GM12878 (cell line): Measurements from ENCODE around the gene WDFY3. TPM values are rescaled to one million over a fixed set of nuclear protein-coding genes. Genes with fewer than 3 reads are reported as not detected.

Experiments used
- ATAC-seq: fragments of 200-7000 bp; cut with Tn5 transposase; 3 replicates; pipeline ENCODE4 v1.9.1; 2020; ENCODE audit warnings: mild to moderate bottlenecking, moderate library complexity
- BruUV-seq: library from RNA; stranded (reverse); fragments of 400-500 nt; replicated peaks from 2 replicates; lab custom pipeline; 2021; lab: Mats Ljungman, UMichigan
- CTCF ChIA-PET: fragments of 300-600 bp; sonication (Branson Sonifier 250); formaldehyde crosslinking; extraction: SDS; loops from one replicate; lab custom pipeline; 2021; ENCODE audit warnings: inconsistent platforms; lab: Yijun Ruan, JAX
- POLR2A ChIA-PET: fragments of 350-600 bp; formaldehyde crosslinking; extraction: SDS; loops from one replicate; lab custom pipeline; 2021; ENCODE audit warnings: inconsistent platforms; lab: Charles Lee
- RAD21 ChIA-PET: fragments of 300-600 bp; sonication (Branson Sonifier 250); formaldehyde crosslinking; loops from one replicate; lab custom pipeline; 2023; ENCODE audit warnings: antibody characterized with exemption; ENCODE audit not compliant: unreplicated experiment; lab: Charles Lee
- SMC1A ChIA-PET: fragments of 300-600 bp; sonication (Branson Sonifier 250); formaldehyde crosslinking; loops from one replicate; lab custom pipeline; 2023; ENCODE audit not compliant: unreplicated experiment, uncharacterized antibody; lab: Charles Lee
- DNase-seq: peaks from one replicate; pipeline ENCODE4 v3.0.0-alpha.2; 2011; ENCODE audit warnings: low read depth, low spot score
- FAIRE-seq: peaks from 3 replicates; lab custom pipeline; 2011; peaks lifted over from hg19 to GRCh38; lab: Jason Lieb, UNC
- H2AFZ ChIP-seq: 2 replicates; pipeline ENCODE4 v1.6.0; 2011; ENCODE audit warnings: low read depth, low read length, control low read depth; ENCODE audit not compliant: control insufficient read depth
- H3K27ac ChIP-seq: 2 replicates; pipeline ENCODE4 v1.5.1; 2011; ENCODE audit warnings: control low read depth; ENCODE audit not compliant: control insufficient read depth, insufficient read depth
- H3K27me3 ChIP-seq, 2 experiments: replicated peaks in 1 of 2; 2 replicates each; pipeline versions ENCODE4 v1.6.0 to v1.6.1; 2011; ENCODE audit warnings: low read length in 1 of 2; ENCODE audit not compliant: control insufficient read depth in 2 of 2, insufficient read depth in 2 of 2
- H3K36me3 ChIP-seq, 2 experiments: 2 replicates each; pipeline ENCODE4 v1.5.1; 2011; ENCODE audit warnings: low read length in 1 of 2; ENCODE audit not compliant: control insufficient read depth in 2 of 2, insufficient read depth in 2 of 2
- H3K4me1 ChIP-seq: 2 replicates; pipeline ENCODE4 v1.6.1; 2011; ENCODE audit warnings: mild to moderate bottlenecking, low read length, moderate library complexity, mixed read lengths; ENCODE audit not compliant: control insufficient read depth, insufficient read depth
- H3K4me2 ChIP-seq: 2 replicates; pipeline ENCODE4 v1.6.0; 2011; ENCODE audit warnings: control low read depth; ENCODE audit not compliant: control insufficient read depth, insufficient read depth
- H3K4me3 ChIP-seq: fragments of 200-600 bp; sonication (generic); 2 replicates; pipeline ENCODE4 v1.5.1; 2016
- H3K79me2 ChIP-seq: 2 replicates; pipeline ENCODE4 v1.6.0; 2011; ENCODE audit warnings: low read length; ENCODE audit not compliant: control insufficient read depth, insufficient read depth
- H3K9ac ChIP-seq: 2 replicates; pipeline ENCODE4 v1.8.0; 2011; ENCODE audit warnings: low read length, control low read depth, mixed read lengths; ENCODE audit not compliant: control insufficient read depth, insufficient read depth
- H3K9me3 ChIP-seq: replicated peaks from 3 replicates; pipeline ENCODE4 v1.5.1; 2011; ENCODE audit warnings: mild to moderate bottlenecking, low read length; ENCODE audit not compliant: control insufficient read depth, insufficient read depth
- H4K20me1 ChIP-seq: 2 replicates; pipeline ENCODE4 v1.6.0; 2011; ENCODE audit not compliant: control insufficient read depth, insufficient read depth
- EP300 ChIP-seq, 2 experiments: fragments of 150-350 bp in 1 of 2; IDR thresholded peaks; 2 replicates each; pipeline ENCODE4 v1.6.1; 2011 to 2012; ENCODE audit warnings: low read depth in 2 of 2, low read length in 2 of 2, borderline replicate concordance in 1 of 2, improper control_type of control experiment in 1 of 2, inconsistent platforms in 1 of 2; ENCODE audit not compliant: control insufficient read depth in 1 of 2
- GABPA ChIP-seq: IDR thresholded peaks from 2 replicates; pipeline ENCODE4 v1.6.1; 2014; ENCODE audit warnings: antibody characterized with exemption, low read depth, mild to moderate bottlenecking, inconsistent platforms
- MXI1 ChIP-seq: fragments of 150-350 bp; IDR thresholded peaks from 2 replicates; pipeline ENCODE4 v1.6.1; 2011; ENCODE audit warnings: low read depth, mild to moderate bottlenecking, inconsistent platforms, low read length, improper control_type of control experiment
- TBL1XR1 ChIP-seq: IDR thresholded peaks from 2 replicates; pipeline ENCODE4 v1.6.1; 2012; ENCODE audit warnings: low read depth, low read length, improper control_type of control experiment
- in situ Hi-C: fragments of 300-500 bp; cut with MboI; formaldehyde crosslinking; loops from 9 replicates; pipeline ENCODE4 v1.14.3; 2018; ENCODE audit warnings: mixed read lengths
- intact Hi-C: fragments of 100-400 bp; cut with micrococcal nuclease; formaldehyde crosslinking; loops from one replicate; pipeline ENCODE4 v1.14.2; 2022; ENCODE audit not compliant: unreplicated experiment
- polyA plus RNA-seq, 11 experiments: library from polyadenylated mRNA; depleted of rRNA in 4 of 11; unstranded in 6 of 11; stranded (reverse) in 5 of 11; fragments of >200 nt; fragmentation: Nextera tagmentation in 4 of 11; fragmentation: Illumina TruSeq in 1 of 11; extraction: Ambion mirVana in 4 of 11; extraction: Trizol in 1 of 11; gene quantifications; 1 replicate in 1 of 11; 2 replicates in 10 of 11; pipeline versions ENCODE4 v1.2.1 to v1.2.3, GENCODE V29; 2011 to 2016; ENCODE audit warnings: inconsistent platforms in 2 of 11, missing spikeins in 2 of 11, low read depth in 1 of 11
- total RNA-seq, 4 experiments: library from RNA; depleted of rRNA in 3 of 4; stranded (reverse); fragments of >200 nt in 3 of 4; fragmentation: Illumina TruSeq in 1 of 4; extraction: Trizol in 1 of 4; gene quantifications; 2 replicates each; pipeline versions ENCODE4 v1.2.1 to v1.2.3, GENCODE V29; 2013 to 2021
- TF ChIP-seq, protein P1 (sequence below): IDR thresholded peaks from 2 replicates; pipeline ENCODE4 v1.6.1; 2011; ENCODE audit warnings: low read depth, low read length, improper control_type of control experiment, borderline replicate concordance
- TF ChIP-seq, protein P2 (sequence below): fragments of 450-650 bp; IDR thresholded peaks from 2 replicates; pipeline ENCODE4 v1.6.1; 2018; ENCODE audit warnings: mild to moderate bottlenecking, low read depth, moderate library complexity; ENCODE audit not compliant: partially characterized antibody

Gene WDFY3
- total and polyA plus RNA-seq, 10 of the 15 experiments (the other 5 are each of a cell fraction or from before 2014, with no cell fraction given), result 0.01 to 0.23 (median 0.12) TPM; not detected in 2

- Histone ChIP-seq H2AFZ (no peak overlapping the region), H3K4me1 (no peaks in the 10 kb centered on the region), H3K9me3 (no peaks in the 10 kb centered on the region), H3K4me3 (no peak overlapping the region), H3K4me2 (no peak overlapping the region), H3K27me3 (no peaks in the 10 kb centered on the region), H3K9ac (no peak overlapping the region), H3K36me3 (no peaks in the 10 kb centered on the region), H4K20me1 (no peaks in the 10 kb centered on the region), H3K27ac (no peak overlapping the region), H3K79me2 (no peaks in the 10 kb centered on the region)
- intact Hi-C loops (no loop called here), in situ Hi-C loops (no loop called here)
- ATAC-seq, result no peak
- DNase-seq, result no peak
- ChIA-PET CTCF (interaction anchor here (1.0 kb wide), 1 partner anchor 9 kb away, joined by 3 read pairs; no protein-coding TSS in a partner anchor), RAD21 (no interaction called here), POLR2A (no interaction called here), SMC1A (no interaction called here)
- no peak for TF ChIP-seq TBL1XR1
- TF ChIP-seq, protein P1, sequence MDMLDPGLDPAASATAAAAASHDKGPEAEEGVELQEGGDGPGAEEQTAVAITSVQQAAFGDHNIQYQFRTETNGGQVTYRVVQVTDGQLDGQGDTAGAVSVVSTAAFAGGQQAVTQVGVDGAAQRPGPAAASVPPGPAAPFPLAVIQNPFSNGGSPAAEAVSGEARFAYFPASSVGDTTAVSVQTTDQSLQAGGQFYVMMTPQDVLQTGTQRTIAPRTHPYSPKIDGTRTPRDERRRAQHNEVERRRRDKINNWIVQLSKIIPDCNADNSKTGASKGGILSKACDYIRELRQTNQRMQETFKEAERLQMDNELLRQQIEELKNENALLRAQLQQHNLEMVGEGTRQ, result no peak
- TF ChIP-seq MXI1, result no peak
- TF ChIP-seq, protein P2, sequence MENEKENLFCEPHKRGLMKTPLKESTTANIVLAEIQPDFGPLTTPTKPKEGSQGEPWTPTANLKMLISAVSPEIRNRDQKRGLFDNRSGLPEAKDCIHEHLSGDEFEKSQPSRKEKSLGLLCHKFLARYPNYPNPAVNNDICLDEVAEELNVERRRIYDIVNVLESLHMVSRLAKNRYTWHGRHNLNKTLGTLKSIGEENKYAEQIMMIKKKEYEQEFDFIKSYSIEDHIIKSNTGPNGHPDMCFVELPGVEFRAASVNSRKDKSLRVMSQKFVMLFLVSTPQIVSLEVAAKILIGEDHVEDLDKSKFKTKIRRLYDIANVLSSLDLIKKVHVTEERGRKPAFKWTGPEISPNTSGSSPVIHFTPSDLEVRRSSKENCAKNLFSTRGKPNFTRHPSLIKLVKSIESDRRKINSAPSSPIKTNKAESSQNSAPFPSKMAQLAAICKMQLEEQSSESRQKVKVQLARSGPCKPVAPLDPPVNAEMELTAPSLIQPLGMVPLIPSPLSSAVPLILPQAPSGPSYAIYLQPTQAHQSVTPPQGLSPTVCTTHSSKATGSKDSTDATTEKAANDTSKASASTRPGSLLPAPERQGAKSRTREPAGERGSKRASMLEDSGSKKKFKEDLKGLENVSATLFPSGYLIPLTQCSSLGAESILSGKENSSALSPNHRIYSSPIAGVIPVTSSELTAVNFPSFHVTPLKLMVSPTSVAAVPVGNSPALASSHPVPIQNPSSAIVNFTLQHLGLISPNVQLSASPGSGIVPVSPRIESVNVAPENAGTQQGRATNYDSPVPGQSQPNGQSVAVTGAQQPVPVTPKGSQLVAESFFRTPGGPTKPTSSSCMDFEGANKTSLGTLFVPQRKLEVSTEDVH, result no peak
- no peak for TF ChIP-seq EP300 (IDR thresholded peaks at IDR 0.05; ENCODE audit: borderline replicate concordance in 1 of 2, control insufficient read depth in 1 of 2, low read depth in 2 of 2, low read length in 2 of 2)
- no peak for TF ChIP-seq GABPA
- FAIRE-seq, result no peak
- BruUV-seq, result no TSS peak
Observed at GRCh38 chr4:84672177-84672576, 294.3 kb downstream of the WDFY3 start.
